Tibial artery (tissue), 4 donors: ENCODE results near the gene TKTL1.

ENCODE experiments used
- DNase-seq, 2 donors: peaks; one replicate each; pipeline ENCODE4 v3.0.0-alpha.2; 2019
- H3K27ac ChIP-seq, 2 donors: fragments of 200-600 bp; sonication (generic) in 1 of 2; 1 replicate in 1 of 2; 2 replicates in 1 of 2; pipeline ENCODE4 v1.5.1; 2018 to 2019; ENCODE audit warnings: mild to moderate bottlenecking in 1 of 2
- H3K27me3 ChIP-seq, 2 donors: fragments of 200-600 bp; sonication (generic) in 1 of 2; one replicate each; pipeline versions ENCODE4 v1.5.1 to v1.6.0; 2016 to 2019
- H3K36me3 ChIP-seq, 3 donors: fragments of 200-600 bp; sonication (generic) in 2 of 3; one replicate each; pipeline ENCODE4 v1.5.1; 2016 to 2019; ENCODE audit warnings: mild to moderate bottlenecking in 2 of 3
- H3K4me1 ChIP-seq, 4 donors: fragments of 200-600 bp; sonication (generic) in 2 of 4; 1 replicate in 3 of 4; 2 replicates in 1 of 4; pipeline ENCODE4 v1.5.1; 2016 to 2019
- H3K4me3 ChIP-seq, 2 donors: fragments of 200-600 bp; sonication (generic) in 1 of 2; 1 replicate in 1 of 2; 2 replicates in 1 of 2; pipeline ENCODE4 v1.5.1; 2018 to 2019; ENCODE audit warnings: mild to moderate bottlenecking in 2 of 2
- H3K9me3 ChIP-seq, 3 donors: fragments of 200-600 bp; sonication (generic) in 1 of 3; one replicate each; pipeline ENCODE4 v1.5.1; 2016 to 2019
- intact Hi-C: fragments of 100-400 bp; cut with DNase I; formaldehyde crosslinking; loops from one replicate; pipeline ENCODE4 v1.15.0; 2023; ENCODE audit warnings: low total_unique reads
- TF ChIP-seq, protein P1 (sequence below), 2 experiments: fragments of 200-600 bp in 1 of 2; fragments of 450-650 bp in 1 of 2; IDR thresholded peaks; one replicate each; pipeline ENCODE4 v1.5.1; 2017 to 2019; ENCODE audit warnings: antibody characterized with exemption in 2 of 2, mild to moderate bottlenecking in 1 of 2, moderate library complexity in 1 of 2

Gene TKTL1

DNA sequence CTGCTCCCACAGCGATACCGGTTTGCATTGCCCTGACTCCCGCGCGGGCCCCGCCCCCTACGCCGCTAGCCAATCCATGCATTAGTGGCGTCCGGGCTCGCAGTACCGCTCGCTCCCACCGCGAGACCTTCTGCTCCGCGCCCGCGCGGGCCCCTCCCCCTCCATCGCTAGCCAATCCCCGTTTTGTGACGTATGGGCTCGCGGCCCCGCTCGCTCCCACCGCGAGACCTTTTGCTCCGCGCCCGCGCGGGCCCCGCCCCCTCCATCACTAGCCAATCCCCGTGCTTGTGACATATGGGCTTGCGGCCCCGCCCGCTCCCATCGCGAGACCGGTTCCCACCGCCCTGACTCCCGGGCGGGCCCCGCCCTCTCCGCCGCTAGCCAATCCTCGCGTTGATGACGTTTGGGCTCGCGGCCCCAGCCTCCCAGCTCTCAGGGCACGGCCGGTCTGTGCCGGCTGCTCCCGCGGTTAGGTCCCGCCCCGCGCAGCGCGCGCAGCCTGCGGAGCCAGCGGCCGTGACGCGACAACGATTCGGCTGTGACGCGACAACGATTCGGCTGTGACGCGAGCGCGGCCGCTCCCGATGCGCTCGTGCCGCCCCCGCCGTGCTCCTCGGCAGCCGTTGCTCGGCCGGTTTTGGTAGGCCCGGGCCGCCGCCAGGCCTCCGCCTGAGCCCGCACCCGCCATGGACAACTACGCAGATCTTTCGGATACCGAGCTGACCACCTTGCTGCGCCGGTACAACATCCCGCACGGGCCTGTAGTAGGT, 83.4 kb downstream of the TKTL1 start, which contains the start of gene EMD:
EMD (plus strand) TSS at position 497 of the 770 bp plus-strand sequence; CDS start at position 687, 190 bp downstream.
- peak within 1 kb of the TSS; percentile 87 to 93 for H3K4me3 ChIP-seq
- DNase-seq = peak; percentile 97
- intact Hi-C loops = no loop called here
- no peaks in the 10 kb centered on the region for H3K27me3 ChIP-seq
- peaks cover 0 to 10% (median 0%) of the 10 kb centered on the region in 3 donors for H3K36me3 ChIP-seq
- TF ChIP-seq, protein P1, sequence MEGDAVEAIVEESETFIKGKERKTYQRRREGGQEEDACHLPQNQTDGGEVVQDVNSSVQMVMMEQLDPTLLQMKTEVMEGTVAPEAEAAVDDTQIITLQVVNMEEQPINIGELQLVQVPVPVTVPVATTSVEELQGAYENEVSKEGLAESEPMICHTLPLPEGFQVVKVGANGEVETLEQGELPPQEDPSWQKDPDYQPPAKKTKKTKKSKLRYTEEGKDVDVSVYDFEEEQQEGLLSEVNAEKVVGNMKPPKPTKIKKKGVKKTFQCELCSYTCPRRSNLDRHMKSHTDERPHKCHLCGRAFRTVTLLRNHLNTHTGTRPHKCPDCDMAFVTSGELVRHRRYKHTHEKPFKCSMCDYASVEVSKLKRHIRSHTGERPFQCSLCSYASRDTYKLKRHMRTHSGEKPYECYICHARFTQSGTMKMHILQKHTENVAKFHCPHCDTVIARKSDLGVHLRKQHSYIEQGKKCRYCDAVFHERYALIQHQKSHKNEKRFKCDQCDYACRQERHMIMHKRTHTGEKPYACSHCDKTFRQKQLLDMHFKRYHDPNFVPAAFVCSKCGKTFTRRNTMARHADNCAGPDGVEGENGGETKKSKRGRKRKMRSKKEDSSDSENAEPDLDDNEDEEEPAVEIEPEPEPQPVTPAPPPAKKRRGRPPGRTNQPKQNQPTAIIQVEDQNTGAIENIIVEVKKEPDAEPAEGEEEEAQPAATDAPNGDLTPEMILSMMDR (IDR thresholded peaks at IDR 0.05) = peak in 1 of 2 experiments; percentile 36
- no peaks in the 10 kb centered on the region for H3K9me3 ChIP-seq
- H3K27ac ChIP-seq = peak within 1 kb of the TSS; percentile 97 to 100
- peaks cover 0 to 43% (median 18%) of the 10 kb centered on the region in 4 donors for H3K4me1 ChIP-seq

DNA sequence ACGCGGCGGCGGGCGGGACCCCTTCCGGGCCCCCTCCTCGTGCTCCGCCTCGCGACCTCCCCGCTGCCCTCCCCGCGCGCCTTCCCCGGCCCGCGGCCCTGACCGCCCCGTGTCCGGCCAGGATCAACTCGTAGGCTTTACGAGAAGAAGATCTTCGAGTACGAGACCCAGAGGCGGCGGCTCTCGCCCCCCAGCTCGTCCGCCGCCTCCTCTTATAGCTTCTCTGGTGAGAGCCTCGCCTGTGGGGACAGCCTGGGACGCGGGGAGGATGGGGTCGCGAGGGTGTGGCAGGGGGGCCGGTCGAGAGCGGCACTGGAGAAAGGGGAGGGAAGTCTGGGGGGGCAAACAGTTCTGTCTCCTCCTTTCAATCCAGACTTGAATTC, 84.0 kb downstream of the TKTL1 start:
- Histone ChIP-seq H3K4me1 (peaks cover 0 to 49% (median 23%) of the 10 kb centered on the region in 4 donors), H3K27me3 (no peaks in the 10 kb centered on the region), H3K36me3 (peaks cover 0 to 10% (median 0%) of the 10 kb centered on the region in 3 donors), H3K27ac (peak overlapping the region; percentile 97 to 100), H3K4me3 (peak overlapping the region; percentile 87 to 93), H3K9me3 (no peaks in the 10 kb centered on the region)
- intact Hi-C loops = no loop called here
- TF ChIP-seq, protein P1 (IDR thresholded peaks at IDR 0.05) = no peak
- no peak for DNase-seq
